ENCODE results near the gene RANGRF.

RANGRF gene

DNA sequence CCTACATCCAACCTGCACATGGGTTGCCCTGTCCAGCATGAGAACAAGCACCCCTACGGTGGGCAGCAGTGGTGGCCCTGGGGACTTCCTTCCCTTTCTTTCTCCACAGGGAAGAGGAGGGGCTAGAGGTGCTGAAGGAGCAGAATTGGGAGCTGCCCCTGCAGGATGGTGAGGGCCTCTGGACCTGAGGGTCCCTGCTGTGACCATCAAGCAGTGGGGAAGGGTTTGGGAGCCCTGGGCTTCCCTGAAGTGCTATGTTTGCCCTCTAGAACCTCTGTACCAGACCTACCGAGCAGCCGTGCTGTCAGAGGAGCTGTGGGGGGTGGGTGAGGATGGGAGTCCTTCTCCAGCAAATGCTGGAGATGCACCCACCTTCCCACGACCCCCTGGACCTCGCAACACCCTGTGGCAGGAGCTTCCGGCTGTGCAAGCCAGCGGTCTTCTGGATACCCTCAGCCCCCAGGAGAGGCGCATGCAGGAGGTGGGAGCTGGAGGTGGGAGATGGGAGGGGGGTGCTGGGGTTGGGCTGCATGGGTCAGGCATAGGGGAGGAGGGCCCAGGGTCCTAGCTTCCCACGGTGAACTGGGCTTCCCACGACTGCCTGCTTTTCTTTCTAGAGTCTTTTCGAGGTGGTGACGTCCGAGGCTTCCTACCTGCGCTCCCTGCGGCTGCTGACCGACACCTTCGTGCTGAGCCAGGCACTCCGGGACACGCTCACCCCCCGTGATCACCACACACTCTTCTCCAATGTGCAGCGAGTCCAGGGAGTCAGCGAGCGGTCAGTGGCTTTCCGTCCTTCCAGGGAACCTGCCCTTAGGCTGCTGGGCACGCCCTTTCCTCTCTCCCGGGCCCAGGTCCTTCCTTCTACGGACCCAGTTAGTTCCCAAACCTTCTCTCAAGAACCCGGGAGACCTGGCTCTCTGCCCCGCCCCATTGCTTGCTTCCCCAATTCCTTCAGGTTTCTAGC is 26.6 kb downstream of the RANGRF start:
- no peak for DNase-seq (ENCODE audit: low read depth)

DNA sequence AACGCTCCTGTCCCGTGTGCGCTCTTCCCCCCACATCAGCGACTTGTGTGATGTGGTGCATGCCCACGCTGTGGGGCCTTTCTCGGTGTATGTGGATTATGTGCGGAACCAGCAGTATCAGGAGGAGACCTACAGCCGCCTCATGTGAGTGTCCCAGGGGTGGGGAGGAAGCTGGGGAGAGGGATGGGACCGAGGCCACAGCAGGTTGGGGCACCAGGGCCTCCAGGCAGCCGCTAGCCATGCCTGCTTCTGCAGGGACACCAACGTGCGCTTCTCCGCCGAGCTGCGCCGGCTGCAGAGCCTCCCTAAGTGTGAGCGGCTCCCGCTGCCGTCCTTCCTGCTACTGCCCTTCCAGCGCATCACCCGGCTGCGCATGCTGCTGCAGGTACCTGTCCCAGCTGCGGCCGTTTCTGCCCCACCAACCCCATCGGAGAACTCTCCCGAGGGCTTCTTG is 27.3 kb downstream of the RANGRF start:
- DNase-seq (ENCODE audit: low read depth), result no peak

DNA sequence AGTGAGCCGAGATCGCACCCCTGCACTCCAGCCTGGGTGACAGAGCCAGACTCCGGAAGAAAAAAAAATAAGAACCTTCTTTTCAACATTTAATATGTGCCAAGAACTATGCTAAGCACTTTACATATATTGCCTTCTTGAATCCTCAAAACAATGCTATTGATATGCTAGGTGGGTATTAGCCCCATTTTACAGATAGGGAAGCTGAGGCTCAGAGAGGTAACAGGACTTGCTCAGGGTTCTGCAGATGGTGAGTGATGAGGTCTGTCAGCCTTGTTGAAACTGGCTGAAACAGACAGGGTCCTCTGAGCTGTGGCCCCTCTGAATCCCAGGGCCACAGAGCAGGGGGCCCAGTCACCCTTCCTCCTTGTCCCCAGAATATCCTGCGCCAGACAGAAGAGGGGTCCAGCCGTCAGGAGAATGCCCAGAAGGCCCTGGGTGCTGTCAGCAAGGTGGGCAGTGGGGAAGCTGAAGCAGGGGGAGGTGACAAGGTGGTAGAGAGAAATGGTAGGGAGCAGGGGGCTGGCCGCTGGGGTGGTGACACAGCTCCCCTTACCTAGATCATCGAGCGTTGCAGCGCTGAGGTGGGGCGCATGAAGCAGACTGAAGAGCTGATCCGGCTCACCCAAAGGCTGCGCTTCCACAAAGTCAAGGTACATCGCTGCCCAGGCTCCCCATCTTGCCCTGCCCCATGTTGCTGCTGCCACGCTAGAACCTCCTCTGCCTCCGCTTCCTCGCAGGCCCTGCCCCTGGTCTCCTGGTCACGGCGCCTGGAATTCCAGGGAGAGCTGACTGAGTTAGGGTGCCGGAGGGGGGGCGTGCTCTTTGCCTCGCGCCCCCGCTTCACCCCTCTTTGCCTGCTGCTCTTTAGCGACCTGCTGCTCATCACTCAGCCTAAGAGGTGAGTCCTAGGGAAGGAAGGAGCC is 29.8 kb downstream of the RANGRF start:
- DNase-seq (ENCODE audit: low read depth), result no peak

DNA sequence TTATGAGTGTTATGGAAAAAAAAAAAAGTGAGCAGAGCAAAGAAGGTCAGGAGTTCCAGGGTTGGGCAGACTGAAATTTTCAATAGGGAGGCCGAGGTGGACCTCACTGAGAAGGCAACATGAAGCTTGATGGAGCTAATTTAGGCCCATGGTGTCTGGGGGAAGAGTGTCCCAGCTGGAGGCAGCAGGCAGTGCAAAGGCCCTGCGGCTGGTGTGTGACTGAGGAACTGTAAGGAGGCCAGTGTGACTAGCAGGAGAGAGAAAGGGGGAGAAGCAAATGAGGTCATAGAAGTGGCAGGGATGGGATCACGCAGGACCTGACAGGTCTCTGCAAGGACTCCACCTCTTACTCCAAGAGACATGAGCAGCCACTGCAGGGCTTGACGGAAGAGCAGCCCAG is 31.8 kb downstream of the RANGRF start:
- DNase-seq (ENCODE audit: low read depth), result no peak

DNA sequence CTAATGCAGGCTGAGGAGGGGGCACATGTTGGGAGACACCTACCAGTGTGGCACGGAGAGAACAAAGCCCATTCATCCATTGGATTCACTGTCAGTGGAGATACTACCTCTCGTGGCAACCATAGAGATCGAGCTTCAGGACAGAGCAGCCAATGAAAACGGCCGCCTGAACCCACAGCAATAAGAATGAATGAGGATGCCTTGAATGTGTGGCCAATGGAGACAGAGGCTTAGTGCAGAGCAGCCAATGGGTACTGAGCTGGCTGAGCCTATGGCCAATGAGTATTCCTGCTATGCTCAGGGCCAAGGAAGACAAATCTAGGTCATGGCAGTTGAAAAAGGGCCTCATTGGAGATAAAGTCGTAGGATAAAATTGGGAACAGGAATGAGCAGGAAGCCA is 32.5 kb downstream of the RANGRF start:
- DNase-seq (ENCODE audit: low read depth), result no peak

DNA sequence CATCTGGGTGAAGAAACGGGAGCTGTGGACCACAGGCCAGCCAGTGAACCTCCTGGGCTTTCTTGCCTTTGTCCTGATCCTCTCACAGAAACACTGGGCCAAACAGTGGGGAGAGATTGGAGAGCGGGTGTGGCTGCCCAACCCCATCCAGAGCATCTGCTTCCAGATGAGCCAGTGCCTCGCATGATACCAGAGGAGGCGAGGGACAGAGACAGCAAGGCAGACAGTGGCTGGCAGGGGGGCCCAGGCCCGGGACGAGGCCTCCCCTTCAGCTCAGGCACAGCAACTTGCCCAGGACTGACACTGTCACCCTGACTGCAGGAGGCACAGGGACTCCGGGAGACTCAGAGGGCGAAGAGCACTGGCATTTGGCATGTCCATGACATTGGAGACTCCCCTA is 33.6 kb downstream of the RANGRF start:
- no peak for DNase-seq (ENCODE audit: low read depth)

DNA sequence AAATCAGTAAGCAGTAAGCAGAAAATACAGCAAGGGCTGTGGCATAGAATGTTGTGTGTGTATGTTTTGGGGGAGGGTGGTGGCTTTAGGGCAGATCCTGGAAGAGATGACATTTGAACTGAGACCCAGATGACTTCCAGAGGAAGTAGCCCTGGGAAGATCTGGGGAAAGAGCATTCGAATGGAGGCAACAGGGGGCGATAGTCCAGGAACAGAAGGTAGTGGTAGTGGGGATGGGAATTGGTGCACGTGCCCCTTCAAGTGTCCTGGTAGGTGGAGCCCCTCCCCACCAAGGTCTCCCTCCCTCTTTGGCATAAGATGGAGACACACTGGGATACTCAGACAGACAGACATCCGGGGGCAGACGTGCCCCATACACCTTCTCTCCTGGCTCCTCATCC is 35.7 kb downstream of the RANGRF start:
- DNase-seq (ENCODE audit: low read depth), result no peak

DNA sequence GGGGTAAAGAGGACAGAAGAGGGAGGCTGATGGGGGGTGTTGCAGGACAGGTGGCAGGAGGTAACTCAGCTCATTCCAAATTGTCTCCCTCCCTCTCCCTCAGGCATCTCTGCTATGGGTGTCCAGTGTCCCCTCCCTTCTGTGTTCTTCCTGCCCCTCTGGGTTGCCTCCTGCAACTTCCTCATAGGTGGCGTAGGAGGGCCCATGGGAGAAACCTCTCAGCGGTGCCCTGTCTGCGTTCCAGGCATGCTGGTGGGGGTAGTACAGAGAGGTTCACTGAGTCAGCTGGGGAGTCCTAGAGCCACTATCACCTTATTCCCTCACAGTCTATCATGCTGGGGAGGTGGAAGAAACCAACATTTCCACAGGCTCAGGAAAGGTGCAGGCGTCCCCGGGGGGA is 36.5 kb downstream of the RANGRF start:
- DNase-seq (ENCODE audit: low read depth), result no peak

DNA sequence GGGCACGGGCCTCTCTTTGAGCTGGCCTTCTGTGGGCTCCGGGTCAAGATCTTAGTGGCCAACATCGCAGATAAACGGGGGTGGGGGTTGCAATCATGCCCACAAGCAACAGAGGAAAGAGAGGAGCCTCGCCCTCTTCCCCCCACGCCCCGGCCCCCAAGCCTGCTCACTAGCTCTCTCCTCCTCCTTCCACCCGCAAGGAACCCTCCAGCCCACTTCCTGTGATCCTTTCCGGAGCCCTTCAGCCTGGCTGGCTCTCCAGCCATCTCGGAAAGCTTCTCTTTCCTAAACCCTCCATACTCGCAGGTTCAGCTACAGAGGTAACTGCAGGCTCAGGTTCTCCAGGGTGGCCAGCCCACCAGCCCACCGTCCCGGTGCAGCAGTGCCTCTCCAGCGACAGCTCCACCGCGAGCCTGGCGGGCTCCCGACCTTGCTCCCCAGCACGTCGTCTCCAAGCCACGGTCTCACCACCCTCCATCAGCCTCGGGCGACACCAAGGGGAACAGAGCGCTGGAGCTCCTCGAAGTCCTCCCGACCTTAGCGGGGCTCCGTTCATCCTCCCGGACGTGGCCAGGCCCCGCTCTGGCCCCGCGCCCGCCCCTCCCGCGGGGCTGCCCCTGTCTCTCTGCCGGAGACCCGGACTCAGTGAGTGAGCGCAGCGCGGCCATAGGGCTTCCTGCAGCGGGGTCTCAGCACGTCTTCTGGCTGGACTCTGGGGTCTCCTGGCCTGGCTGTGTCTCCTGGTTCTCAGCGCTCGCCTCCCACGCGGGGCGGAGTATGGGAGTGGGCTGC is 38.2 kb downstream of the RANGRF start:
- DNase-seq (ENCODE audit: low read depth), result no peak

DNA sequence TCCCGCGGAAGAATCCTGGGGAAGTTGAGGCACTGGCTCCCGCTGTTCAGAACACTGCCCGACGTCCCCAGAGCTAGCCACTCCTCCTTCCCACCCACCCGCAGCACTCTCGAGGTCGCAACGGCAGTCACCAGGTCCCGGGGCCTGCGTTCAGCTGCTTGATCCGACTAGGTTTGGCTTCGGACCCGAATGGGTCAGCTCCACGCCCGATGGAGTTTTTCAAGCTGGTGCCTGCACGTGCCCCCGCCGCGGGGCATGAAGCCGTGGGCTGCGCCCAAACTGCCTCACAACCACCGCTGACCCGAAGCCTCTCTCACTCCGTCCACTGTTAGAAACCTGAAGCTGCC is 38.8 kb downstream of the RANGRF start:
- no peak for DNase-seq (ENCODE audit: low read depth)

DNA sequence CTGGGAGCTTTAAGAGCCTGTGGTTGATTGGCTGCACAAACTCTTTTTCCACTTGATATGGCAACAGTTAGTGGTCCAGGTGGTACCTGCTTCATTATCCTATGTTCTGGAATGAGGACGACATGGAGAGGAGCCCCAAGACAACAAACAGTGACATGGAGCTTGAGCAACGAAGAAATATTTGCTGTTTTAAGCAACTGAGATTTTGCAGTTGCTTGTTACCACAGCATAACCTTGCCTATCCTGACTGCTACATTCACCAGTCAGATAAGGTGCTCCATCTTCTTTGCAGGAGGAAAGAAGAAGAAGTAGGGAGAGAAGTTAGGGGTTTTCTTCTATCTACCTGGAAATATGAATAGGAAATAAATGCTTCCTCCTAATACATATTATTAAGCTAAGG is 43.7 kb downstream of the RANGRF start:
- DNase-seq (ENCODE audit: low read depth), result no peak

DNA sequence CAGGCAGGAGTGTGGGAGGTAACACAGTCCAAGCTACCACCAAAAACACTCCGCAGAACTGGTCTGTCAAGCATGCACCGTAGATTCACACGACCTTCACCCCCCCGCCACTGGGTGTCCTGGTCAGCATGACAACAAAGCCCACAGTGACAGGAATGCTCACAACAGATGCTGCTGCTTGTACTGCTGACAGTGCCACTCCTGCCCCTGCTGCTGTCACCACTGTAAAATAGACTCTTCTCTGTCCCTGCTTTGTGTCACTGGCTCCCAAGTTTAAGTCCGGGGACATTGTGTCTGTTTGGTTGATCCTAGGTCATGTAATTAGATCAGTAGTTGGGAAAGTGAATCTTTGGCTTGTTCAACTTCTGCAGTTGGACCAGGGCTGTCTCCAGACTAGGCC is 44.2 kb downstream of the RANGRF start:
- DNase-seq (ENCODE audit: low read depth), result no peak

DNA sequence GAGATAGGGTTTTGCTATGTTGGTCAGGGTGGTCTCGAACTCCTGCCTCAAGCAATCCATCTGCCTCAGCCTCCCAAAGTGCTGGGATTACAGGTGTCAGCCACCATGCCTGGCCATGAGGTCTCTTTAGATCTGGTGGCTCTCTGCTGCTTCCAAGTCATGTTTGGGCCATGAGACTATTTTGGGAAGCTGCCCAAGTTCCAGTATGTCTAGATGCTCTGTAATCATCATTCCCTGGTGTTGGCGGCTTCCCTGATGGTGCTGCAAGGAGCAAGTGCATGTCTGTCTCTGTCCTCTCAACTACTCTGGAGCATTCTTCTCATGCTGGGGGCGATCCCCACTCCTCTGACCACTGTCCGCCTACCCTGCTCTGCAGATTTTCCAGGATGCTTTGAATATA is 44.8 kb downstream of the RANGRF start:
- DNase-seq (ENCODE audit: low read depth), result no peak

DNA sequence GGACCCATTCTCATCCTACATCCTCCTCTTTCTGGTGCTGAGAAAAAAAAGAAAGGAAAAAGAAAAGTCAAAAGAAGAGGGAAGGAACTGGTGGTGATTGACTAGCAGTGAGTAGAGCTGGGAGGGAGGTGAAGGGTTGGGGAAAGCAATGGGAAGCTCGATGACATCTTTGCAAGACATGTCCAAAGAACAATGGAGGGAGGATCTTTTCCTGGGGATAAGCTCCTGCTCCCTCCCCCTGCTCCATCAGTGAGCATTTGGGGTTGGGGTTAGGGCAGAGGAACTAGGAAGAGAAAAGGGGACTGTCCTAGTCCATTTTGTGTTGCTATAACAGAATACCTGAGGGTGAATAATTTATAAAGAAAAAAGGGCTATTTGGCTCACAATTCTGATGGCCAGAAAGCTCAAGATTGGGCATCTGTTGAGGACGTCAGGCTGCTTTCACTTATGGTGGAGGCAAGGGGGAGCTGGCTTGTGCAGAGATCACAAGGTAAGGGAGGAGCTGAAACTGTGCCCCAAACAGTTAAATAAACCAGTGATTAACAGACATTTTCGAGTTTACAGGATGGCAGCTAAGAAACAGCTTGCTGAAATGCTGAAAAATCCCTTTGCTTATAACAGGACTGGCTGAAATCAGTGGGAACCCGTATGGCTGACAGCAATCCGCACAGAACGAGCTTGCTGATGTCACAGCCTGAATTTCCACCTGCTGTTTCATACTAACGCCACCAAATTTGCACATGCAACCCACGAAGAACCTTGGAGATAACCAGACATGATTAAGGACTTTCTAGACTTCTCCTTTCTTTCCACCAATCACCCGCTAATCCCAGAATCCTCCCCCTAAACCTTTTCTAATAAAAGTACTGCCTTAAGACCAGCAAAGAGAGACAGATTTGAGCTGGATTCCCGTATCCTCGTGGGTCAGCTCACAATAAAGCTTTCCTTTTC is 49.6 kb downstream of the RANGRF start:
- DNase-seq (ENCODE audit: low read depth), result no peak

DNA sequence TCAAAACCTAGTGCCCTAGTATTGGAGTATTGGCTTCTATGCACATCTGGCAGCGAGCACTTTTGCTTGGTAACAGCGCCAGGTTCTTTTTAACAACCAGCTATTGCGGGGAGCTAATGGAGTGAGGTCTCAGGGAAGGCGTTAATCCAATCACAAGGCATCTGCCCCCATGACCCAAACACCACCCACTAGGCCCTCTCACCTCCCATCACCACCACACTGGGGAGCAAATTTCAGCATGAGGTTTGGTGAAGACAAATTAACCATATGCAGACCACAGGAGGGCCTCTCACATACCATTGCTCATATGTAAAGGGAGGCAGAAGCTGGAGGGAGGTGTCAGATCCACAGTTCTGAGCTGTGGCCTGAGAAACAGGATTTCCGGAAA is 50.3 kb downstream of the RANGRF start:
- DNase-seq (ENCODE audit: low read depth), result no peak

DNA sequence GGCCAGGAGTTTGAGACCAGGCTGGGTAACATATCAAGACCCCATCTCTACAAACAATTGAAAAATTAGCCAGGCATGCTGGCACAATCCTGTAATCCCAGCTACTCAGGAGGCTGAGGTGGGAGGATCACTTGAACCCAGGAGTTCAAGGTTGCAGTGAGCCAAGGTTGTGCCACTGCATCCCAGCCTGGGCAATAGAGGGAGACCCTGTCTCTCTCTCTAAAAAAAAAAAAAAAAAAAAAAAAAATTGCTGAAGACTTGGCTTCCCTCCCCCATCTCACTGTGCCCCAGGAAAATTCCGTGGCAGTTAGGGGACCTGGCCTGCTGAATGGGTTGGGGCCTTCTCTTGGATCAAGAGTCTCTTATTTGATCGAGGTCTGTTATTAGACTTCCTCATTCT is 51.1 kb downstream of the RANGRF start, which contains the start of gene ODF4:
TSS of gene ODF4 (plus strand) at position 301 of the 400 bp plus-strand sequence. CDS start 212 bp downstream, outside the sequence.
- no peak for DNase-seq (ENCODE audit: low read depth)
